SJCRH30 (cell line): Measurements from ENCODE around the gene JPH4. TPM values are rescaled to one million over a fixed set of nuclear protein-coding genes. Genes with fewer than 3 reads are reported as not detected.

Experiments used
- DNase-seq, 2 experiments: peaks; one replicate each; pipeline ENCODE4 v3.0.0-alpha.2; 2015 to 2020
- H3K27ac ChIP-seq: fragments of 250-450 bp; sonication (Bioruptor Pico); 2 replicates; pipeline ENCODE4 v1.5.1; 2020; ENCODE audit warnings: mild to moderate bottlenecking, moderate library complexity
- H3K27me3 ChIP-seq: fragments of 250-450 bp; sonication (Bioruptor Pico); 2 replicates; pipeline ENCODE4 v1.5.1; 2020; ENCODE audit warnings: mild to moderate bottlenecking, moderate library complexity
- H3K36me3 ChIP-seq: fragments of 250-450 bp; sonication (Bioruptor Pico); 2 replicates; pipeline ENCODE4 v1.5.1; 2020; ENCODE audit warnings: mild to moderate bottlenecking, moderate library complexity
- H3K4me1 ChIP-seq: fragments of 250-450 bp; sonication (Bioruptor Pico); 2 replicates; pipeline ENCODE4 v1.5.1; 2020; ENCODE audit warnings: mild to moderate bottlenecking, moderate library complexity
- H3K4me3 ChIP-seq: fragments of 250-450 bp; sonication (Bioruptor Pico); 2 replicates; pipeline ENCODE4 v1.5.1; 2020; ENCODE audit warnings: mild to moderate bottlenecking, moderate library complexity
- H3K9me3 ChIP-seq: fragments of 250-450 bp; sonication (Bioruptor Pico); replicated peaks from 2 replicates; pipeline ENCODE4 v1.5.1; 2020; ENCODE audit warnings: mild to moderate bottlenecking, moderate library complexity
- total RNA-seq: library from RNA; depleted of rRNA; stranded (reverse); fragments of >200 nt; shearing (Covaris generic); gene quantifications from 2 replicates; pipeline ENCODE4 v1.2.3, GENCODE V29; 2014

The JPH4 gene
- total RNA-seq, 1 experiment from 2014 or later = 0.10 TPM

DNA sequence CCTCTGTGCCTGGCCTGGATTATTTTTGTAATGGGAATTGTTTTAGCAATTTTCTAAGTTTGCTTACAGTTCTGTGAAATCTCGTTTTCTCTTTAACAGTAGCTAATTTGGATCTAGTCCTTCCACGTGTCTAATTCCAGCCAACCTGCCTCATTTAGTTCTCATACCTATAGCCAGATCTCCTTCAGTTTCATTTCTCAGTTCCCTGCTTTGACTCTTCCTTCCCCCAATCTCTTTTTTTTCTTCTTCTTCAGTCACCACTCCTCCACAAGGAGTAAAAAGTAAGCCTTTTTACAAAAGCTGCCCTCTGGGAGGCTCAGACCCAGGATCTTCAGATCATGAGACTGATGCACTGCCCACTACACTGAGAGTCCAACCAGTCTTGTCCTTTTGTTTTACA is 21.1 kb downstream of the JPH4 start:
- Histone ChIP-seq H3K27ac (no peak overlapping the region), H3K36me3 (no peaks in the 10 kb centered on the region), H3K9me3 (no peaks in the 10 kb centered on the region), H3K27me3 (no peaks in the 10 kb centered on the region), H3K4me3 (no peak overlapping the region), H3K4me1 (peaks cover 7% of the 10 kb centered on the region; the same call in 1 of the 2 replicates)
- no peak for DNase-seq

DNA sequence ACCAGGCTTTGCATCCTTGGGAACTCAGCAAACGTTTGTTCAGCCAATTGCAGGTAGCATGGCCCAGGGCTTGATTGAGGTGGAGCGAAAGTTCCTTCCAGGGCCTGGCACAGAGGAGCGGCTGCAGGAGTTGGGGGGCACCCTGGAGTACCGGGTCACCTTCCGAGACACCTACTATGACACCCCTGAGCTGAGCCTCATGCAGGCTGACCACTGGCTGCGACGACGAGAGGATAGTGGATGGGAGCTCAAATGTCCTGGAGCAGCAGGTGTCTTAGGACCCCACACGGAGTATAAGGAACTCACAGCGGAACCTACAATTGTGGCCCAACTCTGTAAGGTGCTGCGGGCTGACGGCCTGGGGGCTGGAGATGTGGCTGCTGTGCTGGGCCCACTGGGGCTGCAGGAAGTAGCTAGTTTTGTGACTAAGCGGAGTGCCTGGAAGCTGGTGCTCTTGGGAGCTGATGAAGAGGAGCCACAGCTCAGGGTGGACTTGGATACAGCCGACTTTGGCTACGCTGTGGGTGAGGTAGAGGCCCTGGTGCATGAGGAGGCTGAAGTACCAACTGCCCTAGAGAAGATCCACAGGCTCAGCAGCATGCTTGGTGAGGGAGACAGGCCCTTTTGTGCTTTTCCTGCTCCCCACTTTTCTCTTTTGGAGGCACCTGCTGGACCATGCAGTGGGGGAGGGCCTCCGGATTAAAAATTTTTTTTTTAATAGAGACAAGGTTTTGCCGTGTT is 21.7 kb downstream of the JPH4 start:
- H3K4me3 ChIP-seq = peak overlapping the region; percentile 100
- no peaks in the 10 kb centered on the region for H3K27me3 ChIP-seq
- no peak overlapping the region for H3K27ac ChIP-seq
- H3K4me1 ChIP-seq = peaks cover 7% of the 10 kb centered on the region; the same call in 1 of the 2 replicates
- no peak for DNase-seq
- no peaks in the 10 kb centered on the region for H3K36me3 ChIP-seq
- H3K9me3 ChIP-seq = no peaks in the 10 kb centered on the region

DNA sequence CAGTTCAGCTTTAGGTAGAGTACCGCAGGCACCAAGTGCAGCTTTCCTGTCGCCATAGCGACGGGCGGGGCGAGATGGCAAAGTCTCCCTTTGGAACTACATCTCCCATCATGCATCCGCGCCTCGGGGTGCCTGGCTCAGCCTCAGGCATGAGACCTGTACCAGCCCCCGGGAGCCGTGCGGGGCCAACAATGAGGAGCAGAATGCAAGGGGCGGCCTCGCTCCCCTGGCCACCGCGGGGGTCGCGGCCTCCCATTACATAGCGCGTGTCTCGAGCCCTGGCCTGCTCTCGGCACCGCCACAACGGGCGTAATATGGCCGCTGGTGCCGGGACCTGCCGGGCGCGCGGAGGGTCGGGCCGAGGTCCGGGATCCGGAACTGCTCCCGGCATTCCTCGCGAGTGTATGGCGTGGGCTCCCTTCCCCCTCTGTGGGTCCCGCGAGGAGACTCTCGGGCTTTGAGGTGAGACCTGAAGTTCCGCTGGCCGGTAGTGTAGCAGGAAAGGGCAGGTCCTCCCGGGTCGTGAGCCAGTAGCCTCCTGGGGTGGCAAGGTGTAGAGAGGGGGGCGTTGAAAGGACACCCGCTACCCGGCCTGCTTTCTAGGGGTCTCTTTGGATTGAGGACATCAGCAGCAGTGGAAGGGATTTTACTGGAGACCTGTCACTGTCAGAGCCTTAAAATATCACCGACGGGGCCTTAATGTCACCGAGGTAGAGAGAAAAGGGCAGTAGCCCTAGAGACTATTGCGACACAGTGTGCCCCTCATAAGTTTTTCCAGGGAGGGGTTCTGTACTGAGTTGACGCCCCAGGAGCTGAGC is 22.5 kb downstream of the JPH4 start, which contains the start of gene THTPA:
Gene THTPA (plus strand): TSS at position 390 of the 818 bp plus-strand sequence. CDS start 487 bp downstream, outside the sequence.
- Histone ChIP-seq H3K36me3 (no peaks in the 10 kb centered on the region), H3K27me3 (no peaks in the 10 kb centered on the region), H3K27ac (peak within 1 kb of the TSS; percentile 89), H3K9me3 (no peaks in the 10 kb centered on the region), H3K4me1 (peaks cover 7% of the 10 kb centered on the region; the same call in 1 of the 2 replicates), H3K4me3 (peak within 1 kb of the TSS; percentile 100)
- DNase-seq = peak; percentile 93 to 94

DNA sequence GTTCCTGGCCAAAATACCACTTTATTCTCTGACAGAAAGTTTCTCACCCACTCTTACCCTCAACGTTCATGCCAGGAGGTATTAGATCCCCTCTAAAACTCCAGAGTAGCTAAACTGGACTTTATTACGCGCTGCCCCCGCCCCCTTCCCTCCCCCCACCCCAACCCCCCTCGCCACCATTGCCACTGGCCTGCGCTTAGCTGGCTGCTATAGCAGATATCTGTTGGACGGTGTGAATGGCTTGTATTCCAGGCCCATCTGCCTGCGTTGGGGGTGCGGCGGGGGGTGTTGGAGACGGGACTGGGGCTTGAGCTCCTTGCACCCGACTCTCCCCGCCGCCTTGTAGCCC is 23.1 kb downstream of the JPH4 start:
- DNase-seq = no peak
- Histone ChIP-seq H3K4me1 (peaks cover 7% of the 10 kb centered on the region; the same call in 1 of the 2 replicates), H3K36me3 (no peaks in the 10 kb centered on the region), H3K4me3 (peak overlapping the region; percentile 100), H3K9me3 (no peaks in the 10 kb centered on the region), H3K27ac (peak overlapping the region; percentile 89), H3K27me3 (no peaks in the 10 kb centered on the region)

DNA sequence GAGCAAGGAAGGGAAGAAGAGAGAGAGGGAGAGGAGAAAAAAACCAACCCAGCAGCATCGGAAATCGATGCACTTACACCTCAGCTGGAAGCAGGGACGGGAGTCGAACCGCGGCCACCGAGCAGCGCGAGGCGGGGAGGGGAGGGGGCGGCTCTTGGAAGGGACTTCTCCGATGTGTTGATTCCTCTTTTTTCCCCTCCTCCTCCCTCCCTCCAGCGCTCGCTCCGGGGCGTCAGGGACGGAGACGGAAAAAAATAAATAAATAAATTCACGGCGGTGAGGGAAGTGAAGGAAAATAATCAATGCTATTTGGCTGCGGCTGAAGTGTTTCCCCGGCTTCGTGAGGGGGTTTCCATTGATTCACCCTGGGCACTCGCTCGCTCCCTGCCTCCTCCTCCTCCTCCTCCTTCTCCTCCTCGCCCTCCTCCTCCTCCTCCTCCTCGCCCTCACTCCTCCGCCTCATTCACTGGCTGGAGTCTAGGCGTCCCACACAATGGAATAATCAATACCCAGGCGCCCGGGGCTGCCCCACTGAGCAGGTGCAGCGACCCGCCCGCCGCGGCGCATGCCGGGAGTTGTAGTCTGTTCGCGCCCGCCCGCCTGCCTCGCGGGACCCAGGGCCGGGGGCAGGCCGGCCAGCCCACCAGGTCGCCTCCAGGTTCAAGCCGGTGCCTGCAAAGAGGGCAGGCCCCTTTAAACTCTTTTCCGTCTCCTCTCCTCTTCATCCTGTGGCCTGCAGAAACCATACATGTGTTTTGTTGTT is 27.1 kb downstream of the JPH4 start, which contains the start of gene ZFHX2:
Gene ZFHX2 (minus strand): TSS at position 500 of the 763 bp plus-strand sequence. CDS start 16,440 bp downstream, outside the sequence.
- peak within 1 kb of the TSS; percentile 58 for H3K4me3 ChIP-seq
- H3K9me3 ChIP-seq = no peaks in the 10 kb centered on the region
- H3K36me3 ChIP-seq = no peaks in the 10 kb centered on the region
- H3K27me3 ChIP-seq = peaks cover 12% of the 10 kb centered on the region
- no peak within 1 kb of the TSS for H3K27ac ChIP-seq
- peaks cover 2% of the 10 kb centered on the region; the same call in 1 of the 2 replicates for H3K4me1 ChIP-seq
- peak; percentile 49 to 68 for DNase-seq

DNA sequence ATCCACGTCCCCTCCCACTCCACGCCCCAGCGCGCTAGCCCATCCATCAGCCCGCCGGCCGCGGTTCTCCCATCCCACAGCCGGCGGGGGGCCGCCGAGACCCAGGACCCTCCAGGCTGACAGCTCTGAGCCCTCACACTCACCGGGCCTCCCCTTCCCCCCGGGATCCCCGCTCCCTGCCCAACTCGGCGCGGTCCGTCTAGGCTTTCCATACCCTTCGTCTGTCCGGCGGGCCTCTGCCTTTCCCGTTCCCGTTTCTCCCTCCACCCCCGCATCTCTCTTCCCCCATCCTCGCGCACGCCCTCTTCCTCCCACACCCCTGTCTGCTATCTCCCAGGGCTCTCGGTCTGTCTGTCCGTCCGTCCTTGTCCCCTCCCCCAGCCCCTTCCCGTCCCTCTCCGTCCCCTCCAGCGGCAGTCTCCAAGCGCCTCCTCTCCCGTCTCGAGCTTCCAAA is 27.8 kb downstream of the JPH4 start:
- Histone ChIP-seq H3K27me3 (peaks cover 12% of the 10 kb centered on the region), H3K4me3 (peak overlapping the region; percentile 58; the same call in 1 of the 2 replicates), H3K4me1 (no peaks in the 10 kb centered on the region), H3K36me3 (no peaks in the 10 kb centered on the region), H3K27ac (no peak overlapping the region), H3K9me3 (no peaks in the 10 kb centered on the region)
- DNase-seq = no peak

DNA sequence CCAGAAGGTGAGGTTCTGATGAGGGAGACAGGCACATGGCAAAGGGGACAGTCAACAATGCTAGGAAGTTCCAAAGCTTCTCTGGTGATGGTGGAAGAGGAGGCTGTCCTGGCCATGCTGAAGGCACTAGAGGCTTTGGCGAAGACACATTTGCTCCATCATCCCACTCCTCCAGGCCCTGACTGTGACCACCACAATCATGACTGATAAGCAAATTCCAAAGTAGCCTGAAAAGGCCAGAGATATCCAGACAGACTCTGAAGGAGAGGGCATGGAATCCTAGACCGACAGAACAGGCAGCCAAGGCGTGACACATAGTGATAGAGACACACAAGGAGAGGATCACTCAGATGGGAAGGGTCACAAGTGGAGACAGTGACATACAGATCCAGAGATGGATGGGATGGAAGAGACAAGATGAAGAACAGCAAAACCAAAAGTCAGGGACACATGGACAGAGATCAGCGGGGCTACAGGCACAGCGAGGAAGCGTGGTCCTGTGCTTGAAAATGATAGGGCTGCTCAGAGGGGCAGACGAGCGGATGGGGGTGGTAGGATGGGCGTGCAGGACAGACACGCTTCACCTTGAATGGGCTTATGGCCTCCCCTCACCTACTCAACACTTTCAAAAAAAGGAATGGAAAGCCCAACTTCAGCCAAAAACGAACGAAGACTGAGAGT is 28.3 kb downstream of the JPH4 start:
- Histone ChIP-seq H3K4me3 (no peak overlapping the region), H3K36me3 (no peaks in the 10 kb centered on the region), H3K27ac (no peak overlapping the region), H3K4me1 (no peaks in the 10 kb centered on the region), H3K27me3 (peaks cover 12% of the 10 kb centered on the region), H3K9me3 (no peaks in the 10 kb centered on the region)
- DNase-seq = no peak

DNA sequence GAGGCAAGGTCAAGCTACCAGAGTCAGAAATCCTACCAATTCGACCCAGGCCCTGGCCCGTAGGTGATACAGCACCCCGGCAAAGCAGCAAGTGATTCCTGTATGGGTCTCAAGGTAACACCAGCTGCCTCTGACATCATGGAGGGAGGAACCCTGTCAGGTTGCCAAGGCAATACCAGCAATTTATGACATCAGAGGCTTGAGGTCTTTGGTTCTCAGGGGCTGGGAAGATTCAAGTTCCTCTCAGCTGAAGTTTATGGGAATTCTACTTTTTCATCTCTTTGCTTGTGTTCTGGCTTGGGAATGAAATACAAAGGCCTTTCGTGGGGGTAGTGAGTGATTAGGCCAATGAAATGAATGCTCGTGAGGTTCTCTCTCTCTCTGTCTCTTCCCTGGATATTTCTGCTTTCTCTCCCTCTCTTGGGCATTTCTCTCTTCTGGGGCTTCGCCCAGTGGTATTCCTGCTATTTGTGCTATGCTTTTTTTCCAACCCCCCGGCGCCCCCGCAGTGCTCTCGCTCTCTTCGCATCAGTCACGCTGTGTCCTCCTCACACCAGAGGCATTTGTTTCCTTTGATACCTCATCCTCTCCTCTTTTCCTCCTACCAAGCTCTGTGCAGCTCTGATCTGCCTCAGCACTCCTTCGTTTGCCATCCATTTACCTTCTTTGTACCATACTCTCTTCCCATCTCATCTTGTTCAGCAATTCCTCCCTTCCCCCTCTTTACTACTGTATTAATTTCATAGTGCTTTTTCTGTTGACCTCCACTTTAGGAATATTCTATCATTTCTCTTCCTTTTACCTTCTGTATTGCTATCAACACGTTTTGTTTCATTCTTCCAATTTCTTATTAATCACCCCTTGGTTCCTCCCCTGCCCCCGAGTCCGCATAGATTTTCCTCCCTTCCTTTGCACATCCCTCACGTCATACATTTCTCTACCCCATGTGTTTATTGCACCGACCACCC is 30.0 kb downstream of the JPH4 start:
- Histone ChIP-seq H3K36me3 (no peaks in the 10 kb centered on the region), H3K27me3 (peaks cover 12% of the 10 kb centered on the region), H3K27ac (no peak overlapping the region), H3K4me1 (0 out of 2 replicates have a peak, but pooled peaks cover 7% of the 10 kb centered on the region), H3K9me3 (no peaks in the 10 kb centered on the region), H3K4me3 (no peak overlapping the region)
- no peak for DNase-seq

DNA sequence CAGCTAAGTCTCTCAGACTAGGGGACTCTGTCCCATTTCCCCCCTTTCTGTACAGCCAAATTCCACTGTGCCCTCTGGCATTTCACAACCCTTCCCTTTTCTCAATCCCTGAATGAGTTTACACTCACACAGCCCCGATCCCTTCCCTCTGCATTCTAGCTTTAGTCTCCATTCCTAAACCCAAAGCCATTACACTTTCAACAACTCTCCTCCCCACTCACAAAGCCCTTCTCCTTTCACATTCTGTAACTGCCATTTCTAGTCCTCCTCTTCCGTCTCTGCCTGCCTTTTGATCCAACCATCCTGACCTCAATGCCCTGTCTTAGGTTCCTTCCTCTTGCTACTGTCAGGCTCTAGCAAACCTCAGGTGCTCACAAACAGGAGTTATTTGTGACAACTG is 30.7 kb downstream of the JPH4 start:
- Histone ChIP-seq H3K4me3 (no peak overlapping the region), H3K27ac (no peak overlapping the region), H3K4me1 (0 out of 2 replicates have a peak, but pooled peaks cover 7% of the 10 kb centered on the region), H3K9me3 (no peaks in the 10 kb centered on the region), H3K36me3 (no peaks in the 10 kb centered on the region), H3K27me3 (peaks cover 12% of the 10 kb centered on the region)
- DNase-seq = no peak

DNA sequence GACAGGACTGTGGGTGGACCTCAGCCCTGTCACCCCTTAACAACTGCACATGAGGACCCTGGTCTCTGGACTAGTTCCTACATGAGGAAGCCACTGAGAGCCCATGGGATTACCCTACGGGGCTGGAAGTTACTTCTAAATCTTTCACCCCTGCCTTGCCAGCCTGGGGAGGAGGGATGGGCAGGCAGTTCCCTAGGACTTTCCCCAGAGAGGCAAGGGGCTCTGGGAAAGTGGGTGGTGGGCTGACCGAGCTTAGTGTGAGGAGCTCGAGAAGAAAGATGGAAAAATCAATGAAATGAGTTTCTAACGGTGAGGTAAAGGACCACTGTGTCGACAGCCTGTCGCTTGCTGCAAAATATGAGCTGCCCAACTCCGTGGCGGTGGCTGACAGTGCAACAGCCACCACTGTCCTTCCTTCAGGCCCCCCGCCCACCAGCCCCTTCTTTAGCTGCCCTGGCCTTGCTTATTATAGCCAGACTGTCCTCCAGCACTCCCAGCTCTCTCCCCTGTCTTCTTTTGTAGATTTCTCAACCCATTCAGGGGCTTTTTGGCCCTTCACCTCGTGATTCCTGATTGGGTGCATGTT is 32.0 kb downstream of the JPH4 start:
- no peaks in the 10 kb centered on the region for H3K9me3 ChIP-seq
- no peak for DNase-seq
- H3K4me1 ChIP-seq = 0 out of 2 replicates have a peak, but pooled peaks cover 7% of the 10 kb centered on the region
- H3K36me3 ChIP-seq = no peaks in the 10 kb centered on the region
- H3K4me3 ChIP-seq = no peak overlapping the region
- H3K27ac ChIP-seq = no peak overlapping the region
- H3K27me3 ChIP-seq = peaks cover 12% of the 10 kb centered on the region

DNA sequence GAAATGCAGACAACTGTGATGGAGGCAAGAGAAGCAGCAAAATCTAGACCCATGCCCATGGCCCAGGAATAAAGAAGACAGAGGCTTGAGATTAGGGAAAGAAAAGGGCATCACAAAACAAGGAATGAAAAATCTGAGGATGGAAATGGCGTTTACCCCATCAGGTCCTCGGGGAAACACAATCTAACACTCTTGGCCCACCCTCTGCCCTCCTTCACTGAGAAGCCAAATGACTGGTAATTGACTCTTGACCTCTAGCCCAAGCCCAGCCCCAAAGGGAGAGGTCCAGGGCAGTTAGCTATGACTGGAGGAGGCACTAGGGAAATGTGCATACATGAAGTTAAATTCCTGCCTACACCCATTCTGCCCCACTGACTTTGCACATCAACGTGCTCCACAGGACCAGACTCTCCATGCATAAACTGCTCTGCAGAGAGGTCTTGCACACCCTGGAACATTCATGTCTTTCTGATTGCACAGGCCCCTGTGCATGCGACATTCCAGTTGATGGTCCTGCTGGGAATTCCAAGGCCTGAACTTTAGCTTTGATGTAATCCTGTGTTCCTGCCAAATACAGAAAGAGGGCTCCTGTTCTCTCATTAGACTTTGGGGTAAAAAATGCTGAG is 32.7 kb downstream of the JPH4 start:
- Histone ChIP-seq H3K4me3 (no peak overlapping the region), H3K4me1 (0 out of 2 replicates have a peak, but pooled peaks cover 7% of the 10 kb centered on the region), H3K27ac (no peak overlapping the region), H3K27me3 (peaks cover 12% of the 10 kb centered on the region), H3K36me3 (no peaks in the 10 kb centered on the region), H3K9me3 (no peaks in the 10 kb centered on the region)
- DNase-seq = no peak
